CD4-positive, alpha-beta T cell treated with Interleukin-4 for 4 hours (primary cell): ENCODE results near the gene BCL7B.
"Not testable (repeated sequence)": the region's sequence is repeated elsewhere in the genome, so short reads cannot be mapped to it uniquely, and the experiment has no call there.

Experiments
- DNase-seq: peaks from one replicate; pipeline ENCODE4 v3.0.0-alpha.2; 2020

The BCL7B gene

GRCh38 chr7:73557397-73558257, at the start of gene BCL7B:
BCL7B (minus strand) TSS chr7:73557690; CDS start chr7:73557578, 112 bp downstream.
- peak; percentile 72 for DNase-seq

GRCh38 chr7:73605601-73606220, 48.2 kb upstream of the BCL7B start:
- no peak for DNase-seq

- DNase-seq, result no peak
Observed at GRCh38 chr7:73602721-73603651, 45.5 kb upstream of the BCL7B start.

DNA sequence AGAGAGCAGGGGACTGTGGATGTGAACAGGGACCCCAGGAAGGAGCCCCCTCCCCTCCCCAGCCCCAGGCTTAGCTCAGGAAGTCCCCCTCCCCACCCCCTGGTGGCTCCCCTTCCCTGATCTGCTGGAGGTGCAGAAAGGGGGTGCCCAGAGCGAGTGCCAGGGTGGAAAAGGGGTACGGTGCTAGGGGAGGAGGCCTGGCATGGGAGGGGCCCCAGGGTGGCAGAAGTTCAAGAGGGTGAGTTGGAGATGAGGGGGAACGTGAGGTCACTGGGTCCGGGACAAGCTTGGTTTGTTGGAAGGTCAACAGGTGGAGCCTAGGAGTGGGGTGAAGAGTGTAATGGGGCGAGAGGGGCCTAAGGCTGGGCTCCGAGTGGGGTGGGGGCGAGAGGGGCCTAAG, 42.4 kb upstream of the BCL7B start:
- no peak for DNase-seq

GRCh38 chr7:73599151-73599882, 41.8 kb upstream of the BCL7B start:
- no peak for DNase-seq

- DNase-seq, result no peak
Observed at GRCh38 chr7:73597978-73598782, 40.7 kb upstream of the BCL7B start.

GRCh38 chr7:73596191-73597065, 38.9 kb upstream of the BCL7B start:
- no peak for DNase-seq

- DNase-seq, result no peak
Observed at GRCh38 chr7:73595358-73595757, 37.9 kb upstream of the BCL7B start.

DNA sequence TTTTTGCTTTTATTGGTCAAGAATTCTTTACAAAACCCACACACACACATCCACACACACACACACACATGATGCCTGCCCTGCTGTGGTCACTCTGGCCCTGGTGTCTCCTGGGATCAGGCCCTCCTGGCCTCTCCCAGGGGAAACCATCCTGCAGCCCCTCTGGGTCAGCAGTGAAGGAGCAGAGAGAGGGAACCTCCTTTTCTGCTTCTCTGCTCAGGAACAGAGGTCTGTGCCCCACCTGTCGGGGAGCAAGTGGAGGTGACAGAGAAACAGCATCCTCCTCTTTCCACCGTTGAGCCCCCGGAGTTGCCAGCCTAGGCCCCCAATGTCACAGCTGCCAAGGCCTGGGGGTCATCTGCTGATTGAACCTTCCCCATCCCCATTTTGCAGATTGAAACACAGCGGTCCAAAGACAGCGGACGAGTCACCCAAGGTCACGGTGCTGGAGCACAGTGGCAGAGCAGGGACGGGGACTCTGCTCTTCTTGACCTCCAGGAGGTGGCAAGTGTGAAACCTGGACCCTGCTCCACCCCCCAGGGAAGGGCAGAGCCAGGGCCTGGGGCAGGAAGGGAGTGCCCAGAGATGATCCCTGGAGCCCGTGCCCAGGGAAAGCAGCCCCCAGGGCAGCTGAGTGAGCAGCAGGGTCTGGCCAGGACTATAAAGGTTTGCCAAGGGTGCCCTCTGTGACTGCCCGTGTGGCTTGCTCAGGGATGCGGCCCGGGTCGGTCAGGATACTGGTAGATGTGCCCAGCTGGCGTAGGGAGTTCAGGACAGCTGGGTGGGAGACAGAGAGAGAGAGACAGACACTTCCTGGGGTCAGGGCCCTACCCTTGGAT, 35.9 kb upstream of the BCL7B start:
- DNase-seq, result no peak

DNA sequence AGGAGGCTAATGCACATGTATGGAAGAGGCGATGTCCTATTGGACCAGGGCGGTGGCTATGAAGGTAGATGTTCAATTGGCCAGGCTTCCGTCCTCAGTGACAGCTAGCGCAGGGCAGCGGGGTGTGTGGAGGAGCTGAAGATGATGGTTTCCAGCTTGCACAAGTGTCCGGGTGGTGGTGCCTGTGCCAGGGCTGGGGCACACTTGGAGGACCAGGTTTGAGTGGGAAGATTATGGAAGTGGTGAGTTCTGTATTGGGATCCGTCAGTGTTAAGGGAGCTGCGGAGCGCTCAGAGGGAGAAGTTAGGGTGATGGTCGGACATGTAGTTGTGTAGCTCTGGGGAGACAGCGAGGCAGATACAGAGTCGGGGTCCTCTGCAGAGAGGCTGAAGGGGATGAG, 29.4 kb upstream of the BCL7B start:
- no peak for DNase-seq

GRCh38 chr7:73585196-73585595, 27.7 kb upstream of the BCL7B start:
- no peak for DNase-seq

- no peak for DNase-seq
Observed at GRCh38 chr7:73582664-73583202, 25.2 kb upstream of the BCL7B start.

DNA sequence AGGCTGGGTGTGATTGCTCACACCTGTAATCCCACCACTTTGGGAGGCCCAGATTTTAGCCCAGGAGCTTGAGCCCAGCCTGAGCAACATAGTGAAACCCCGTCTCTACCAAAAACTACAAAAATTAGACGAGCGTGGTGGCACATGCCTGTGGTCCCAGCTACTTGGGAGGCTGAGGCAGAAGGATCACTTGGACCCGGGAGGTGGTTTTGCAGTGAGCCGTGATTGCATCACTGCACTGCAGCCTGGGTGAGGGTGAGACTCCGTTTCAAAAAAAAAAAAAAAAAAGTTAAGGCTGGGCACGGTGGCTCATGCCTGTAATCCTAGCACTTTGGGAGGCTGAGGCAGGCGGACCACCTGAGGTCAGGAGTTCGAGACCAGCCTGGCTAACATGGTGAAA, 23.5 kb upstream of the BCL7B start:
- DNase-seq, result not testable (repeated sequence)

DNA sequence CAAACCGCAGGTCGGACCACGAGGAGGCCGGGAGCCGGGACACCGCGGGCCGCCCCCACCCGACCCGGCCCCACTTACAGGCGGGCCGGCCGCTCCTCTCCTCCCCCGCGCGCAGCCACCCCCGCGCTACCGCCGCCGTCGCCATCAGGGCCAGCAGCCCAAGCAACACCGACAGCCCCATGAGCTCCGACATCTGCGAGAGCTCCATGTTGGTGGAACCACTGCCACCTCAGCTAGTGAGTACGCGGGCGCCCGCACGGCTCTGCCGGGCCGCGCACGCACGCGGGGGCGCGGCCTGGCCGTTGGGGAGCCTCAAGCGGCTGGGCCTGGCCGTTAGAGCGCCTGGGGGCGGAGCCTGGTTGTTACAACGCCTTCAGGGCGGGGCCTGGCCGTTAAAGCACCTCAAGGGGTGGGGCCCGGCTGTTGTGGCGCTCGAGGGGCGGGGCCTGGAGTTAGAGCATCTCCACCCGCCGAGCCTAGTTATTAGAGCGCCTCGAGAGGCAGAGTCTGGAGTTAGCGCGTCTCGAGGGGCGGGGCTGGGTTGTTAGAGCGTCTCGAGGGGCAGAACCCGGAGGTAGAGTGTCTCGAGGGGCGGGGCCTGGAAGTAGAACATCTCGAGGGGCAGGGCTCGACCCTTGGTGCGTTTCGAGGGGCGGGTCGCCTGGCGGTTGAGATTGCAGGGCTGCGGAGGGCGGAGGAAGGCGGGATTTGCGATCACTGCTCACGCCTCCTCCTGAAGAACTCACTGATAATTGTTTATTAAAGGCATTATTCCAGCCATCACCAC, 21.0 kb upstream of the BCL7B start, which contains the start of gene TBL2:
Gene TBL2 (minus strand): TSS at position 238 of the 787 bp plus-strand sequence. CDS start 30 bp downstream, at position 208.
- DNase-seq, result peak; percentile 98

- no peak for DNase-seq
Observed at GRCh38 chr7:73577627-73578341, 20.3 kb upstream of the BCL7B start.

- no peak for DNase-seq
Observed at GRCh38 chr7:73573791-73574190, 16.3 kb upstream of the BCL7B start.

DNA sequence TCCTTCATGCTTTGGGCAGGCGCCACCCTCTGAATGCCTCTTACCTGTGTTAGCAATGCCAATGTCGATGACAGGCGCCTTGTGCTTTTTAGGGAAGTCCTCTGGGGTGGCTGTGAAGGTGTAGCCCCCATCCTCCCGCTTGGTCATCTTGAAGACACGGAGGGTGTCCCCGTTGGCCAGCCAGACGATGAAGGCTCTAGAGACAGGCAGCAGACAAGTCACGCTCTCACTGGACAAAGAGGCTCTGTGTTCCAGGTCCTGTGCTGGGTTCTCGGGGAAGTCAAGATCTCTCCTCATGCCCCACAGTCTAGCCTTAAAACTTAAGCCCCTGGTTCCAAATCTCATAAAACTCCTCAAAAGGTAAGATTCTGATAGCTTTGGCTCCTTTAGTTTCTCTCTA, 15.8 kb upstream of the BCL7B start:
- DNase-seq, result no peak

- no peak for DNase-seq
Observed at GRCh38 chr7:73572767-73573186, 15.3 kb upstream of the BCL7B start.
